ENCODE results near the gene TMCO2.
"Not testable (repeated sequence)": the region's sequence is repeated elsewhere in the genome, so short reads cannot be mapped to it uniquely, and the experiment has no call there.

DNA sequence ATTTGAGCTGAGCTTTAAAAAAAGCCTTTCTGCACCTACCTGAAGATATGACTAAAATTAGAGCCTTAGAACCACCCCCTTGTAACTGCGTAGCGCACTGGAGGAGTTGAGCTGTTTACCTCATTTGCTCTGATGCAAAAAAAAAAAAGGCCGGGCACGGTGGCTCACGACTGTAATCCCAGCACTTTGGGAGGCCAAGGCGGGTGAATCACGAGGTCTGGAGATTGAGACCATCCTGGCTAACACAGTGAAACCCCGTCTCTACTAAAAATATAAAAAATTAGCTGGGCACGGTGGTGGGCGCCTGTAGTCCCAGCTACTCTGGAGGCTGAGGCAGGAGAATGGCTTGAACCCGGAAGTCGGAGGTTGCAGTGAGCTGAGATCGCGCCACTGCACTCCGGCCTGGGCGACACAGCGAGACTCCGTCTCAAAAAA, 26.2 kb upstream of the TMCO2 start:
- TF ChIP-seq, protein P1, sequence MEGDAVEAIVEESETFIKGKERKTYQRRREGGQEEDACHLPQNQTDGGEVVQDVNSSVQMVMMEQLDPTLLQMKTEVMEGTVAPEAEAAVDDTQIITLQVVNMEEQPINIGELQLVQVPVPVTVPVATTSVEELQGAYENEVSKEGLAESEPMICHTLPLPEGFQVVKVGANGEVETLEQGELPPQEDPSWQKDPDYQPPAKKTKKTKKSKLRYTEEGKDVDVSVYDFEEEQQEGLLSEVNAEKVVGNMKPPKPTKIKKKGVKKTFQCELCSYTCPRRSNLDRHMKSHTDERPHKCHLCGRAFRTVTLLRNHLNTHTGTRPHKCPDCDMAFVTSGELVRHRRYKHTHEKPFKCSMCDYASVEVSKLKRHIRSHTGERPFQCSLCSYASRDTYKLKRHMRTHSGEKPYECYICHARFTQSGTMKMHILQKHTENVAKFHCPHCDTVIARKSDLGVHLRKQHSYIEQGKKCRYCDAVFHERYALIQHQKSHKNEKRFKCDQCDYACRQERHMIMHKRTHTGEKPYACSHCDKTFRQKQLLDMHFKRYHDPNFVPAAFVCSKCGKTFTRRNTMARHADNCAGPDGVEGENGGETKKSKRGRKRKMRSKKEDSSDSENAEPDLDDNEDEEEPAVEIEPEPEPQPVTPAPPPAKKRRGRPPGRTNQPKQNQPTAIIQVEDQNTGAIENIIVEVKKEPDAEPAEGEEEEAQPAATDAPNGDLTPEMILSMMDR (IDR thresholded peaks at IDR 0.05; ENCODE audit: insufficient read depth, low read length, poor library complexity, severe bottlenecking) = not testable (repeated sequence)
- not testable (repeated sequence) for TF ChIP-seq EZH2phosphoT487 (conservative IDR thresholded peaks at IDR 0.05; ENCODE audit: low read length)
